GM21619 (cell line): Measurements from ENCODE around the gene KDM5C.

Experiments used
- ATAC-seq: cut with Tn5 transposase; IDR thresholded peaks from one replicate; pipeline ENCODE4 v1.9.1; 2021; ENCODE audit not compliant: unreplicated experiment

KDM5C gene

GRCh38 chrX:53224860-53225797 lies at the start of gene KDM5C:
KDM5C (minus strand) TSS chrX:53225207; CDS start chrX:53224889, 318 bp downstream.
- peak; percentile 82 for ATAC-seq

GRCh38 chrX:53272808-53273337 lies 47.9 kb upstream of the KDM5C start:
- no peak for ATAC-seq

- no peak for ATAC-seq
Observed at GRCh38 chrX:53269536-53270107, 44.6 kb upstream of the KDM5C start.

DNA sequence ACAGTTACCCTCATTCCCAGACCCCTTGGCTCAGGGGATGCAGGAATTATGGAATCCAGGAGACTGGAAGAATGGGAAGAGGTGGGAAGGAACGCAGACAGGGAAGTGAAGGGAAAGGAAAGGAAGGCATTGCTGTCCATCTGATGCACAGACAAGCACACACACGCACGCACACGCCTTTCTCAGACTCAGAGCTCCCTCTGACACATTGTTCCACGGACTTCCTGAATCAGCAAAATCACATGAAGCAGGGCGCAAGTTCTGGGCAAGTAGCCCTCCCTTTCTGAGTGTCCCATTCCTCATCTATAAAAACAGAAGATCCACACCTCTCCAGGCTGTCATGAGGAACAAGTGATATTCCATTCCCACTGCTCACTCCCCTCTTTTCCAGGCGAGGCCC lies 43.2 kb upstream of the KDM5C start:
- no peak for ATAC-seq

DNA sequence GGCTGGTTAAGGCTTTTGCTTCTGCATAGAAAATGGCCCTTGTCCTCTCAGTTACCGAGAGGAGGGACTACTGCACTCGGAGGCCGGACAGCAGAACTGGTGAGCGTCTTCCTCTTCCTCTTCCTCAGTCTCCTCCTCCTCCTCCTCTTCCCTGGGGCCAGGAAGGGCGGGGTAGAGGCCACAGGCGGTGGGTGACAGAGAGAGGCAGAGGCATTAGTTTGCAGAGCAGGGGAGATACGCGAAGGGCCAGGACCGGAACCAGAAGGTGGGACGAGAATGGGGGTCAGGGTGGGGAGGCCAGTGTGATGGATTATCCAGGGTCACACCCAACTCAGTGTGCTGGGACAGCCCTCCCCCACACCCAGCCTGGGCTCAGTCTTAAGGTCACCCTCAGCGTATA lies 41.9 kb upstream of the KDM5C start:
- ATAC-seq, result no peak

GRCh38 chrX:53265771-53266574 lies 41.0 kb upstream of the KDM5C start:
- ATAC-seq, result no peak

GRCh38 chrX:53263597-53264094 lies 38.6 kb upstream of the KDM5C start:
- ATAC-seq, result no peak

DNA sequence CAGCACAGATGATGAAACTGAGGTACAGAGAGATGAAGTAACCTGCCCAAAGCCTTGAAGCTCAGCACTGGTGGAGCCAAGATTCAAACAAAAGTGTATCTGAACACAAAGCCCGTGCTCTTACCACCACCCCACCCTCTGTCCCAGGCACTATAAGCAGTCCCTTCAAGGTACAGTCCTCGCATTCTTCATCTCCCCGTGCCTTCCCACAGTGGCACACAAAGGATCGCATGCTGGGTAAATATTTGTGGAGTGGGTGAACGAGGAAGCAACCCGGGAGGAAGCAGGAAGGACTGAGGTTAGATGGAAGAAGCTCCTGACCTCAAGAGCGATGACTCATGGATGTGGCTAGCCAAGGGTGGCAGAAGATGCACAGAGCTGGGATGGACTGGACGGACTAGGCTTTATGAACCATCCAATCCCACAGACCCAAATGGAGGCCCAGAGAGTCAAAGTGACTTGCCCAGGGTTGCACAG lies 37.9 kb upstream of the KDM5C start:
- no peak for ATAC-seq

DNA sequence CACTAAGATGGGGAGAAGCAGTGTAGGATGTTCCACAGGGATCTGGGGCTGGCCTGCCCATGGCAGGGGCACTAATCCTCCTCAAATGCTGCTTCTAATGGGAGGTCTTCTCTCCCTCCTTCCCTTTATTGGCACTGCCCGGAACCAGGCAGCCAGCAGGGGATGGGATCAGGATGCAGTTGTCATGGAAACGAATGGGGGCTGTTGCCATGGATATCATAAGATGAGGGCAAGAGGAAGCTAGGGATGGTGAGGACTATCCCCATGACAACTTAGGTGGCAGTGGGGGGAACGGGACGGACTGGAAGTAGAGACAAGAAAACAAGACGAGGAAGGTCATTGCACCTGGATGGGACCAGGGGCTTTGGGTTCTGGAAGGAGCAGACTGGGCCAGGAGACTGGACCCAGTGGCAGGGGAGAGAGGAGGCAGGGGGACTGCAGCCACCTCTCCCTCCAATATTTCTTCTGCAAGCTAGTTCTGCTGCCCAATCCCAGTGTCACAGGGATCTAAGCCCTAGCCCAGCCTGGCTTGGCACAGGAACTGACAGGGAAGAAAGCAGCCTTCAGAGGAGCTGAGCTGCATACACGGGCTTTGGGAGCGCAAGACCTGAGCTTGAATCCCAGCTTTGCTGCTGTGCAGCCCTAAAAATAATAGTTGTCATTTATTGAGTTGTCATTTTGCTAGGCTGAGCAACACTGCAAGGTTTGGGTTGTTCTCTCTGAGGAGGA lies 37.3 kb upstream of the KDM5C start:
- ATAC-seq, result no peak

DNA sequence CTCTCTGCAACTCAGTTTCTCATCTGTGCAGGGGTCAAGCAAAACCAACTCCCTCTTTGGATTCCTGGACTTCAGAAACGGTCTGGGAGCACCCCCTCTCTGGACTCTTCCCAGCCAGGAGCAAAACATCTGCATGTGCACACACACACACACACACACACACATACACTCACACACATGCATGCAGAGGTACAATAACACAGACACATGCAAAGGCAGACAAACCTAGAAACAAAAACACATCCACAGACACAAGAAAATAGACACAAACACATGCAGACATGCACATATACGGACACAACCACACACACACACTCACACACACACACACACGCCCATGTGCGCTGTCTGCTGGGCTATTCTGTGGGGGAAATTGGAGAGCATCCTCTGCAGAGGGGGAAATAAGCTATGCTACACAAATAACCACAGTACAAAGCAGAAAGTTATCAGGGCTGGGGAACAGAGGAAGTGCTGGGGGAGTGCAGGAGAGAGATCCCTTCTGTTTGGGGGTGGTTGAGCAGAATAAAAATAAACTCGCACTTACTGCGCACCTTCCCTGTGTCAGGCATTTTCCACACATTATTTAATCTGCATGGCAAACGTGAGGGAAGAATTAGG lies 36.5 kb upstream of the KDM5C start:
- no peak for ATAC-seq

GRCh38 chrX:53260836-53261235 lies 35.8 kb upstream of the KDM5C start:
- ATAC-seq, result no peak

DNA sequence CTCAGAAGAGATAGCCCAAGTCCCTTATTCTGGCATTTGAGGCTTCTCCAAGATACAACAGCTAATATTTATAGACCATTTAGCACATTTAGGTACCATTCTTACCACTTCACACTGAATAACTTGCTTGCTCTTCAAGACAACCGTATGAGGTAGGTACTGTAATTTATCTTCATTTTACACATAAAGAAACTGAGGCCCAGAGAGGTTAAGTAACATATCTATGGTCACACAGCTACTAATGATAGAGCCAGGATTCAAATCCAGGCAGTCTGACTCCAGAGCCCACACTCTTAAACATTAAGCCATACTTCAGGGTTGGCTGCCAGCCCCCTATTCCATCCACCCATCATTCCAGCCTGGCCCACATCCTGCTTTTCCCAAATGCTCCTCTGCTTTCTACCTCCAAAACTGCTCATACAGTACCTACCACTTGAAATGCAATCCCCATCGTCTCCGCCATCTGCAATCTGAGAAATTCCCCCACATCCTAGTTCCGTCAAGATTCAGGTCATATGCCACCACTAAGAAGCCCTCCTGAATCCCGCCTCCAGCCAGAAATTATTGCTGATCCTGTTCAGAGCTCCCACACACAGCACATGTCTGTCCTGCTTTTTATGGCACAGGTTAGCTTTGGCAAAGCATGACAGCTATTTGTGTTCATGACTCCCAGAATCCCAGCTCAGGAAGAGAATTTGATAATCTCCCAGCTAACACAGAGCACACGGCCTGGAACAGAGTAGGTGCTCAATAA lies 32.8 kb upstream of the KDM5C start:
- no peak for ATAC-seq

GRCh38 chrX:53257166-53257565 lies 32.2 kb upstream of the KDM5C start:
- no peak for ATAC-seq

GRCh38 chrX:53256446-53257041 lies 31.5 kb upstream of the KDM5C start:
- no peak for ATAC-seq

DNA sequence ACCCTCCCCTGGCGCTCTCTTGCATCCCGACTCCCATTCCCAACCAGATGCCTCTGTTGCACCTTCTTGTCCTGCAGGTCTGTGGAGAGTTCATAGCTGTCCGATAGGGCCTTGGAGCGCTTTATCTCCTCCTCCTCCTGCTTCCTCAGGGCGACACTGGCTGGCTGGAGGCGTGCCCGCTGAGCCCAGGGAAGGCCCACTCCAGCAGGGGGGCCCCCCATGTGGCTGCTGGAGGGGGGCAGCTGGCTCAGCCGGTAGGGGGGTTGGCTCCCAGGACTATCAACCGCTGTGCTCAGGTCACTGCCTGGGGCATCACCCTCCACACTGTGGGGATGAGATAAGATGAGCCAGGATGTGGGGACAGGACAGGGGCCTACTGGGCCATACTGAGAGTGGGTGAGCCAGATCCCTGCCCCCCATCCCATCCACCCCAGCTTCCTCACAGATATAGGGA lies 30.8 kb upstream of the KDM5C start:
- ATAC-seq, result no peak

- no peak for ATAC-seq
Observed at GRCh38 chrX:53254570-53255461, 29.8 kb upstream of the KDM5C start.

DNA sequence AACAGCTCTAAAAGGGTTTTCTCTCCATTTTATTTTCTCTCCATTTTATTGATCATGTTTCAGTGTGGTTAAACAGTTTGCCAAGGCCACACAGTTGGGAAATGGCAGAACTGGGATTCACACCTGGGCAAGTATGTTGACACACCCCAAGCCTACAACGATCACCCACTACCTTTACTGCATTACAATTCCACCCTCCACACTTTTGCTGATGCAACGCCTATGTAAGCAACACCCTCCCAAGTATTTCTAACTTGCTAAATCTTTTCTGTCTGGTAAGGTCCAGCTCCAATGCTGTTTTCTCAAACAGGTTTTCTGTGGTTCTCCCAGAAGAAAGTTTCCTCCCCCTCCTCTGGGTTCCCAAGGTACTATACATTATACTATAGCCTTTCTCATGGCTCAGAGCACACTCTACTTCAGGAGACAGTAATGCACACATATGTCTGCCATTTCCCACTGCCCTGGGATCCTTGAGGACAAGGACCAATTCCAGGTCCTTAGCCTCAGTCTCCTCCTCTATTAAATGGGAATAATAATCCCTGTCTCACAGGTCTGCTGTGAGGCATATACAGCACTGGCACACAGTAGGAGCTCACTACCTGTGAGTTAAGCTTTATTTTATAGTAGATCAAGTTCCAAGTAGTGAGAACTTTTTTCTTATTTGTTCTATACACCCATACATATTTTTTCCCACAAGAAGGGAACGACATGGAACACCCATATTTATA lies 28.4 kb upstream of the KDM5C start:
- no peak for ATAC-seq
